ENCODE results near the gene KLHL8.

The KLHL8 gene

DNA sequence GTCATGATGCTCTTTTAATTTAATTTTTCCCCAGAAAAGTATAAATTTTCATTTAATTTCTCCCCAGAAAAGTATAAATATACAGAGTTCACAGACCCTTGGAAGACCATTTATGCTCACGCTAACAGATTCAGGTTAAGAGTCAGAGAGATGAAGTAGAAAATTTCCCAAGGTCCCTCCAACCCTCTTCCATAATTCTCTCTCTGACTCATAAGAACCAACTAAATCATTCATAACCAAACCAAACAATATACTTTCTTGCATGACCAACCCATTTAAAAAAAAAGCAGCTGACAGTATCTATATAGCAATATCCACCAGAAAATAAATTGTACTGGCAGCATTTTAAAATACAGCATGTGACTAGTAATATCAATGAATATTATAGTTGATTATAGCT is 3.9 kb downstream of the KLHL8 start:
- no peak for FAIRE-seq
- TF ChIP-seq CTCF (IDR thresholded peaks at IDR 0.05; ENCODE audit: insufficient read depth, missing control alignments): no peak
- DNase-seq (ENCODE audit: insufficient read length, low spot score): no peak

DNA sequence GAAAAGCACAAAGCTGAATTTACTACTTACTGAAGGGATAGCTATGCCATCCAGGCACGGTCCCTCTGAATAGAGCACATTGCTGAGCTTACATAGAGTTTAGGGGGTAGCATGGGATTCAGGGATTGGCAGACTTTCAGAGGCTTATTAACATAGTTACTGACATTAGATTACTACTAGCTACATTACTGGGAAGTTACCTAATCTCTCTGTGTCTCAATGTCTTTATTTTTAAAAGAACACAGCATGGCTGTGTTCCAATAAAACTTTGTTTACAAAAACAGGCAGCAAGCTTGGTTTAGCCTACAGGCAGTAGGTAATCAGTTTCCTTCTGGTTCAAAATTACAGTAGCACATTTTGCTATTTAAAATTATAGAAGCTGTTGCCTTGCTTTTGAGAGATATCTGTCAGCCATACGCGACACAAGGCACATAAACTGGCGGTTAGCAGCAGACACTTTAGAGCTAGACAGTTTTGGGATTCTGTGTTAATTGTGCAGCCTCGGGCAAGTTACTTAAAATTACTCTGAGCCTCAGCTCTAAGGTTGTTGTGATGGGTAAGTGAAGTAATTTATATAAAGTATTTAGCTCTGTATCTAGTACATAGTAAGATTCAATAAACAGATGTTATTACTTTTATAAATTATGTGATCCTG is 6.9 kb downstream of the KLHL8 start:
- FAIRE-seq: no peak
- no peak for DNase-seq (ENCODE audit: insufficient read length, low spot score)
- no peak for TF ChIP-seq CTCF (IDR thresholded peaks at IDR 0.05; ENCODE audit: insufficient read depth, missing control alignments)

DNA sequence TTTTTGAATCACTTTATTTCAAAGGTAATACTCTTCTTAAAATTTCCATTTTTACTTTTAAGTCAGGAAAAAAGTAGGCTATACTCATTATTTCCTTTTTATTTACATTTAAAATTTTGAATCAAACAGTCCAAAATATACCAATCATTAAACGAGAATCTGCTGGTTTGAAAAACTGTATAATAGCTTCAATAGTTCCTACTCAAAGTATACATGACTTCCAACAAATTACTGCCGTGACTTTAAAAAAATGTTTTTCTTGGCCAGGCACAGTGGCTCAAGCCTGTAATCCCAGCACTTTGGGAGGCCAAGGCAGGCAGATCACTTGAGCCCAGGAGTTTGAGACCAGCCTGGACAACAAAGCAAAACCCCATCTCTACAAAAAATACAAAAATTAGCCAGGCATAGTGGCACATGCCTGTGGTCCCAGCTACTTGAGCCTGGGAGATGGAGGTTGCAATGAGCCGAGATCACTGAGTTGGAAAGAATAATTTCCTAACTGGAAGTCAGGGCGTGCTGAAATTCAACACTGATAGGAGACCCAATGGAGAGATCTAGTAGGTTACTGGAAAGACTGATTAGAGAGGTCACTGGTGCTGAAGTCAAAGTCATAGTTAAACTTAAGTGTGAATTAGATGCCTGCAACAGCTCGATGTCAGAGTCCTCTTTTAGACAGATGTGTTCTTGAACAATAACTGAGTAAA is 9.0 kb downstream of the KLHL8 start:
- no peak for TF ChIP-seq CTCF (IDR thresholded peaks at IDR 0.05; ENCODE audit: insufficient read depth, missing control alignments)
- DNase-seq (ENCODE audit: insufficient read length, low spot score) (no peak), FAIRE-seq (no peak)

GRCh38 chr4:87209696-87210095 is 10.7 kb downstream of the KLHL8 start:
- DNase-seq (ENCODE audit: insufficient read length, low spot score) (no peak), FAIRE-seq (no peak)
- no peak for TF ChIP-seq CTCF (IDR thresholded peaks at IDR 0.05; ENCODE audit: insufficient read depth, missing control alignments)

DNA sequence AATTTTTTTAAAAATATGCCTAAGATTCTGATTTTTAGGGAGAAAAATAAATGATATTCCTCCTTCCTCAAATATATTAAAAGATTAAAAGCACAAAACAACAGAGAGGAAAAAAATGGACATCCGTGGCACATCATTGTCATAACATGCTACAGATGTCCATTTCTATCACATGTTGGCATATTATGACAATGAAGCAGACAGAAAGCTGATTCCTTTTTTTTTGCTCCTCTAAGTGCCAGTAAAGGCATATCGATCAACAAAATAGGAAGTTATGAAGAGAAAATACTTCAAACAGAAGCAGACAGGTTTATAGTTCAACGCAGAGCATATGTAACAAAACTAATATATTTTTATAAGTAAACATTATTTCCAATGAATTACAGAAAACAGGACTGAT is 11.2 kb downstream of the KLHL8 start:
- TF ChIP-seq CTCF (IDR thresholded peaks at IDR 0.05; ENCODE audit: insufficient read depth, missing control alignments): no peak
- FAIRE-seq (no peak), DNase-seq (ENCODE audit: insufficient read length, low spot score) (no peak)

DNA sequence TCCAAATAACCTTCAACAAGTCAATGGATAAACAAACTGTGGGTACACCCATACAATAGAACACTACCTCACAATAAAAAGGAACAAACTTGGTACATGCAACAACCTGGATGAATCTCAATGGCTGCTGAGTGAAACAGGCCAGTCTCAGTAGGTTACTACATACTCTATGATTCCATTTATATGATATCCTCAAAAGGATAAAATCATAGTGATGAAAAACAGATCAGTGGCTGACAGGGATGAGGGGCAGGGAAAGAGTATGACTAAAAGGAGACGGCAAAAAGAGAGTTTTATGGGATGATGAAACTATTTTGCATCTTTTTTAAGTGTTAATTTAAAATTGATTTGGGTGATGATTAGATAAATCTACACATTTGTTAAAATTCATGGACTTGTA is 15.9 kb downstream of the KLHL8 start:
- TF ChIP-seq CTCF (IDR thresholded peaks at IDR 0.05; ENCODE audit: insufficient read depth, missing control alignments): no peak
- FAIRE-seq: no peak
- DNase-seq (ENCODE audit: insufficient read length, low spot score): no peak

- no peak for TF ChIP-seq CTCF (IDR thresholded peaks at IDR 0.05; ENCODE audit: insufficient read depth, missing control alignments)
- no peak for DNase-seq (ENCODE audit: insufficient read length, low spot score)
- peak; percentile 95 for FAIRE-seq
Observed at GRCh38 chr4:87196927-87197326, 23.5 kb downstream of the KLHL8 start.
